Kidney epithelial cell (primary cell): ENCODE results near the gene PIP4K2A. TPM values are rescaled to one million over a fixed set of nuclear protein-coding genes. Genes with fewer than 3 reads are reported as not detected.

Source experiments
- DNase-seq: peaks from one replicate; pipeline ENCODE4 v3.0.0-alpha.2; 2010; ENCODE audit warnings: low read depth
- H3K27me3 ChIP-seq: 2 replicates; pipeline ENCODE4 v1.6.0; 2011; ENCODE audit warnings: low read length; ENCODE audit not compliant: control insufficient read depth, insufficient read depth
- H3K36me3 ChIP-seq: 2 replicates; pipeline ENCODE4 v1.5.1; 2011; ENCODE audit warnings: low read length; ENCODE audit not compliant: control insufficient read depth, insufficient read depth
- H3K4me3 ChIP-seq: 2 replicates; pipeline ENCODE4 v1.5.1; 2011; ENCODE audit warnings: low read depth, mild to moderate bottlenecking, control low read depth, low read length
- CTCF ChIP-seq: IDR thresholded peaks from 2 replicates; pipeline ENCODE4 v1.5.1; 2011; ENCODE audit warnings: mild to moderate bottlenecking, moderate library complexity, low read length, control low read depth, inconsistent platforms; ENCODE audit not compliant: insufficient read depth, poor library complexity, severe bottlenecking
- total RNA-seq: library from RNA; depleted of rRNA; stranded (reverse); fragments of >200 nt; gene quantifications from 2 replicates; pipeline ENCODE4 v1.2.3, GENCODE V29; 2015

Gene PIP4K2A
- total RNA-seq, 1 donor from 2014 or later, result 23.6 TPM

DNA sequence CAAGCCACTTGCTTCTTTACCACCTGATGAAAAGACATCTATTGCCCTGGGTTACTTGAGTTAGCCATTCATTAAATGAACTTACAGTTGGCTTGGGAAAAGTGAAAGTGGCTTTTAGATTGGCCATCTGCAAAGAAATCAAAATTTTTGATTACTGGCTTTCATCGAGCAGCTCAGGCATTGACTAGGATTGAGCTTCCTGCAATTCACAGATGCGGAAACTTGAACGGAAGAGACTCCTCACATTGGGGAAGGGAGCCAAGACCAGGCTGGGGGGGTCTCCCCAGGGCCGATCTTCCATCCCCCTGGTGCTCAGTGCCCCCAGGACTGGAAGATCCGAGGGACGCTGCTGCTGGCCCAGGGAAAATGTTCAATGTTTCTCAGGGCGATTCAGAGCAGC is 145.4 kb downstream of the PIP4K2A start:
- TF ChIP-seq CTCF, result no peak
- Histone ChIP-seq H3K36me3 (no peaks in the 10 kb centered on the region), H3K27me3 (no peaks in the 10 kb centered on the region), H3K4me3 (no peak overlapping the region)
- no peak for DNase-seq

GRCh38 chr10:22564060-22564459 is 150.3 kb downstream of the PIP4K2A start:
- DNase-seq, result no peak
- no peak overlapping the region for H3K4me3 ChIP-seq
- TF ChIP-seq CTCF, result no peak
- no peaks in the 10 kb centered on the region for H3K27me3 ChIP-seq
- H3K36me3 ChIP-seq, result peaks cover 1% of the 10 kb centered on the region

DNA sequence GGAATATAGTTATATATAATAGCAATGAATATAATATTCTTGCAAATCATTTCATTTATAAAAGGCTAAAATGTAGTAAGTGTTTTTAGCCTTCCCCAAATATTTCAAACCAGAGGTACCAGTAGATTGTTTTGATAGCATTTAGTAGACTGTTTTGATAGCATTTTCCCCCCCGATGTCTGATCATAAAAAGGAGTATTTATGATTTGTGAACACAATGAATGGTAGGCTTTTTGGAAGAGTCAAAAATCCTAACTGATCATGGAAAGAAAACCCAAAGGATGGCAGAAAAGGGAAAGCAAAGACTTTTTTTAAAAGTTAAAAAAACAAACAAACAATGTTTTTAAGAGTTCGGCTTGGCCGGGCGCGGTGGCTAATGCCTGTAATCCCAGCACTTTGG is 152.5 kb downstream of the PIP4K2A start:
- Histone ChIP-seq H3K27me3 (no peaks in the 10 kb centered on the region), H3K4me3 (no peak overlapping the region), H3K36me3 (peaks cover 1% of the 10 kb centered on the region)
- TF ChIP-seq CTCF, result no peak
- DNase-seq, result no peak

GRCh38 chr10:22560913-22561239 is 153.5 kb downstream of the PIP4K2A start:
- Histone ChIP-seq H3K36me3 (peaks cover 1% of the 10 kb centered on the region), H3K27me3 (no peaks in the 10 kb centered on the region), H3K4me3 (no peak overlapping the region)
- DNase-seq, result no peak
- TF ChIP-seq CTCF, result no peak

DNA sequence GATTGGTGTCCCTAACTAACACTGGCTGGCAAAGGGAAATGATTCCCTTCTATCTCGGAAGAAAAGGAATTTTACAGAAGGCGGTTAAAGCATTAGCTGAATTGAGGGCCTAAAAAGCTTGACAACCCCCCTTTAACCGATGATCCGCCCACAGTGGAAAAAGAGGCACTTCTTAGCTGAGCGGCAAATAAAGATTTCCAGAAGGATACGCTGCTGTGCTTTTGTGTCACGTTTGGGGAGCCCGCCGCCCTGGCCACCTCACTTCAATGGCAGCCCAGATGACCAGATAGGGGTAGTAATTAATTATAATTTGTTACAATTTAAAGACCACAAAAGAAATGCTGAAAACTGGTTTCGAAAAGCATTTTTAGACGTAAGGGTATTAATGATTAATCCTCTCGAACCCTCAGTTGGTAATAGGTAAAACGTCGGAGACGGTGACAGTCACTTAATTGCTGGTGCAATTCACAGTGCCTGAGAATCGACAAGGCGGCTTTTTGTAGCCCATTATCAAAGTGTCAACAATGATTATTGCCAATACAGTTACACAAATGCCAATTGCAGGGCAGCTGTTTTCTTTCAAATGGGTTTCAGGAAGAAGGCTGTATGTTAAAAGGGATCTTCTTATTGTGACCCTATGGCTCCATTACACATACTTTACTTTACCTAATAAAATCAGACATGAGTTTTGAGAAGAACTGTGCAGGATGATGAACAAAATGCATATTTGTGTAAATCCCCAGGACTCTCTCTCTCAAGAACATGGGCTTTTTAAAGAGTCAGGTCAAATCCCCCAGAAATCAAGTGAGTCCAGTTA is 154.1 kb downstream of the PIP4K2A start:
- H3K36me3 ChIP-seq, result peaks cover 1% of the 10 kb centered on the region
- H3K27me3 ChIP-seq, result no peaks in the 10 kb centered on the region
- DNase-seq, result no peak
- no peak for TF ChIP-seq CTCF
- H3K4me3 ChIP-seq, result no peak overlapping the region

GRCh38 chr10:22557321-22557720 is 157.1 kb downstream of the PIP4K2A start:
- no peaks in the 10 kb centered on the region for H3K36me3 ChIP-seq
- H3K4me3 ChIP-seq, result no peak overlapping the region
- no peaks in the 10 kb centered on the region for H3K27me3 ChIP-seq
- TF ChIP-seq CTCF, result no peak
- no peak for DNase-seq
